ENCODE results near the gene HBP1. TPM values are rescaled to one million over a fixed set of nuclear protein-coding genes. Genes with fewer than 3 reads are reported as not detected.

The HBP1 gene
- total RNA-seq, 1 donor from 2014 or later: 32.1 TPM

Other genes starting within 250 kb of the HBP1 start
- gene PRKAR2B, start 124.3 kb upstream of the HBP1 start, total RNA-seq: 2.0 TPM

Measured in left lobe of liver (tissue), 1 donor.